Measurements from ENCODE around the gene RGS19. TPM values are rescaled to one million over a fixed set of nuclear protein-coding genes. Genes with fewer than 3 reads are reported as not detected.
"Not testable (repeated sequence)": the region's sequence is repeated elsewhere in the genome, so short reads cannot be mapped to it uniquely, and the experiment has no call there.

RGS19 gene
- total RNA-seq, 1 donor from 2014 or later = 7.6 TPM

- Mint-ChIP-seq H3K27ac (peak overlapping the region; percentile 71), H3K4me1 (ENCODE audit: low read depth) (peaks cover 6% of the 10 kb centered on the region), H3K4me3 (ENCODE audit: low read depth) (no peak overlapping the region), H3K9me3 (ENCODE audit: low read depth) (peaks cover 5% of the 10 kb centered on the region), H3K36me3 (ENCODE audit: insufficient read depth) (peaks cover 2% of the 10 kb centered on the region), H3K27me3 (peaks cover 29% of the 10 kb centered on the region)
- TF ChIP-seq, protein P1, sequence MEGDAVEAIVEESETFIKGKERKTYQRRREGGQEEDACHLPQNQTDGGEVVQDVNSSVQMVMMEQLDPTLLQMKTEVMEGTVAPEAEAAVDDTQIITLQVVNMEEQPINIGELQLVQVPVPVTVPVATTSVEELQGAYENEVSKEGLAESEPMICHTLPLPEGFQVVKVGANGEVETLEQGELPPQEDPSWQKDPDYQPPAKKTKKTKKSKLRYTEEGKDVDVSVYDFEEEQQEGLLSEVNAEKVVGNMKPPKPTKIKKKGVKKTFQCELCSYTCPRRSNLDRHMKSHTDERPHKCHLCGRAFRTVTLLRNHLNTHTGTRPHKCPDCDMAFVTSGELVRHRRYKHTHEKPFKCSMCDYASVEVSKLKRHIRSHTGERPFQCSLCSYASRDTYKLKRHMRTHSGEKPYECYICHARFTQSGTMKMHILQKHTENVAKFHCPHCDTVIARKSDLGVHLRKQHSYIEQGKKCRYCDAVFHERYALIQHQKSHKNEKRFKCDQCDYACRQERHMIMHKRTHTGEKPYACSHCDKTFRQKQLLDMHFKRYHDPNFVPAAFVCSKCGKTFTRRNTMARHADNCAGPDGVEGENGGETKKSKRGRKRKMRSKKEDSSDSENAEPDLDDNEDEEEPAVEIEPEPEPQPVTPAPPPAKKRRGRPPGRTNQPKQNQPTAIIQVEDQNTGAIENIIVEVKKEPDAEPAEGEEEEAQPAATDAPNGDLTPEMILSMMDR (IDR thresholded peaks at IDR 0.05; ENCODE audit: unreplicated experiment) = no peak
- no peak for DNase-seq (ENCODE audit: low spot score, unreplicated experiment)
Observed at GRCh38 chr20:64093013-64093503, 13.7 kb upstream of the RGS19 start.

- peaks cover 2% of the 10 kb centered on the region for H3K36me3 Mint-ChIP-seq (ENCODE audit: insufficient read depth)
- H3K27ac Mint-ChIP-seq = no peak overlapping the region
- H3K27me3 Mint-ChIP-seq = peaks cover 33% of the 10 kb centered on the region
- H3K4me3 Mint-ChIP-seq (ENCODE audit: low read depth) = no peak overlapping the region
- TF ChIP-seq, protein P1 (IDR thresholded peaks at IDR 0.05; ENCODE audit: unreplicated experiment) = no peak
- H3K9me3 Mint-ChIP-seq (ENCODE audit: low read depth) = peaks cover 5% of the 10 kb centered on the region
- peaks cover 6% of the 10 kb centered on the region for H3K4me1 Mint-ChIP-seq (ENCODE audit: low read depth)
- no peak for DNase-seq (ENCODE audit: low spot score, unreplicated experiment)
Observed at GRCh38 chr20:64092258-64093012, 13.1 kb upstream of the RGS19 start.

DNA sequence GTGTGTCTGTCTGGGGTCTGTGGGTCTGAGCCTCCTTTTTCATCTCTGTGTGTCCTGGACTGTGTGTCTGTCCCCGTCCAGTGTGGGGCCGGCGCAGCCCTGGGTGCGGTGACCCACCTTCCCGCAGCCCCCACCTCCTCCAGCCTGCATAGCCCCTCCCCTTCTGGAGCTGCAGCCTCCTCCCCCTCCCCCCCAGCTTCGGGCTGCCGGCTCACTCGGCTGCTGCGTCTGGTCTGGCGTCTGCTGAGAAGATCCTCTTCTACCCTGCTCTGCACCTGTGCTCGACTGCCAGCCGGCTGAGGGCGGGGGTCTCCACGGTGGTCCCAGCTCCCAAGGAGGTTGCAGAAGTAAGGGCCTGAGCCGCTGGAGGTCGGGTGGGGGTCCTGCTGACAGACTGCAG is 12.5 kb upstream of the RGS19 start:
- DNase-seq (ENCODE audit: low spot score, unreplicated experiment) = no peak

DNA sequence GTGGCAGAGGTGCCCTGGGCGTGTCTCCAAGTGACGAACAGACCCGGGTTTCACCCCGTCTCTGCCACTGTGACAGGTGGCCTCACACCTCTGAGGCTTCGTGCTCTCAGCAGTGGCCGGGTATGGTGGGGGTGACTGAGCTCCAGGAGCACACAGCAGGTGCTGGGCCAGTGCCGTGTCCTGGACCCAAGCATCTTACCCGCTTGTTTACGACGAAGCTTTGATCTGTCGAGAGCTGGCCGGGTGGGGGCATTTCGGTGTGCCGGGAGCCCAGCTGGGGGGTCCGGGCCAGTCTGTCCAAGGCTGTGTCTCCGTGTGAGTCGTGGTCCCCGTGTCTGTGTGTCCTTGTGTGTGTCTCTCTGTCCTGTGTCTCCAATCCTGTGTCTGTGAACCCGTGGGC is 12.0 kb upstream of the RGS19 start:
- H3K4me1 Mint-ChIP-seq (ENCODE audit: low read depth) = peaks cover 6% of the 10 kb centered on the region
- H3K27me3 Mint-ChIP-seq = peaks cover 38% of the 10 kb centered on the region

More for the DNA sequence above, 12.5 kb upstream of the RGS19 start:
- Mint-ChIP-seq H3K4me3 (ENCODE audit: low read depth) (no peak overlapping the region), H3K36me3 (ENCODE audit: insufficient read depth) (peaks cover under 1% of the 10 kb centered on the region), H3K27ac (no peak overlapping the region), H3K9me3 (ENCODE audit: low read depth) (peaks cover 2% of the 10 kb centered on the region), H3K4me1 (ENCODE audit: low read depth) (peaks cover 6% of the 10 kb centered on the region), H3K27me3 (peaks cover 33% of the 10 kb centered on the region)
- TF ChIP-seq, protein P1 (IDR thresholded peaks at IDR 0.05; ENCODE audit: unreplicated experiment) = no peak

GRCh38 chr20:64090165-64090564 is 10.8 kb upstream of the RGS19 start:
- TF ChIP-seq, protein P1 (IDR thresholded peaks at IDR 0.05; ENCODE audit: unreplicated experiment) = no peak
- Mint-ChIP-seq H3K27ac (peak overlapping the region; percentile 84), H3K9me3 (ENCODE audit: low read depth) (no peaks in the 10 kb centered on the region), H3K4me3 (ENCODE audit: low read depth) (no peak overlapping the region), H3K4me1 (ENCODE audit: low read depth) (peaks cover 6% of the 10 kb centered on the region), H3K36me3 (ENCODE audit: insufficient read depth) (no peaks in the 10 kb centered on the region), H3K27me3 (peaks cover 50% of the 10 kb centered on the region)
- no peak for DNase-seq (ENCODE audit: low spot score, unreplicated experiment)

More for the DNA sequence above, 12.0 kb upstream of the RGS19 start:
- Mint-ChIP-seq H3K36me3 (ENCODE audit: insufficient read depth) (no peaks in the 10 kb centered on the region), H3K9me3 (ENCODE audit: low read depth) (no peaks in the 10 kb centered on the region), H3K27ac (no peak overlapping the region), H3K4me3 (ENCODE audit: low read depth) (no peak overlapping the region)
- TF ChIP-seq, protein P1 (IDR thresholded peaks at IDR 0.05; ENCODE audit: unreplicated experiment) = no peak
- no peak for DNase-seq (ENCODE audit: low spot score, unreplicated experiment)

- not testable (repeated sequence) for H3K4me3 Mint-ChIP-seq (ENCODE audit: low read depth); H3K36me3 Mint-ChIP-seq (ENCODE audit: insufficient read depth); H3K27ac Mint-ChIP-seq; H3K9me3 Mint-ChIP-seq (ENCODE audit: low read depth); H3K4me1 Mint-ChIP-seq (ENCODE audit: low read depth); DNase-seq (ENCODE audit: low spot score, unreplicated experiment)
- peaks cover 58% of the 10 kb centered on the region for H3K27me3 Mint-ChIP-seq
Observed at GRCh38 chr20:64088586-64088985, 9.3 kb upstream of the RGS19 start.

DNA sequence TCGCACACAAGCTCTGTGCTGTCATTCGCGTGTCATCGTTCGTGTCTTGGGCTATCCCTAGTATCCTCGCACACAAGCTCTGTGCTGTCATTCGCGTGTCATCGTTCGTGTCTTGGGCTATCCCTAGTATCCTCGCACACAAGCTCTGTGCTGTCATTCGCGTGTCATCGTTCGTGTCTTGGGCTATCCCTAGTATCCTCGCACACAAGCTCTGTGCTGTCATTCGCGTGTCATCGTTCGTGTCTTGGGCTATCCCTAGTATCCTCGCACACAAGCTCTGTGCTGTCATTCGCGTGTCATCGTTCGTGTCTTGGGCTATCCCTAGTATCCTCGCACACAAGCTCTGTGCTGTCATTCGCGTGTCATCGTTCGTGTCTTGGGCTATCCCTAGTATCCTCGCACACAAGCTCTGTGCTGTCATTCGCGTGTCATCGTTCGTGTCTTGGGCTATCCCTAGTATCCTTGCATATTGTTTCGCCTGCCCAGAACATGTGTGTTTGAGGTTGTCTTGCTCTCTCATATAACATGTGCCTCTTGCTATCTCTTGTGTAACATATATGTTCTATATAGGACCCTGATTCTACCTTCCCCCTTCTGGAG is 8.0 kb upstream of the RGS19 start:
- H3K9me3 Mint-ChIP-seq (ENCODE audit: low read depth); H3K4me3 Mint-ChIP-seq (ENCODE audit: low read depth); DNase-seq (ENCODE audit: low spot score, unreplicated experiment); H3K27ac Mint-ChIP-seq; H3K36me3 Mint-ChIP-seq (ENCODE audit: insufficient read depth); H3K4me1 Mint-ChIP-seq (ENCODE audit: low read depth): not testable (repeated sequence)
- H3K27me3 Mint-ChIP-seq = peaks cover 63% of the 10 kb centered on the region
